ENCODE measurements around the gene CIPC.
A peak's percentile ranks its signal among the peaks of the same experiment; 100 is the strongest.

CIPC gene

DNA sequence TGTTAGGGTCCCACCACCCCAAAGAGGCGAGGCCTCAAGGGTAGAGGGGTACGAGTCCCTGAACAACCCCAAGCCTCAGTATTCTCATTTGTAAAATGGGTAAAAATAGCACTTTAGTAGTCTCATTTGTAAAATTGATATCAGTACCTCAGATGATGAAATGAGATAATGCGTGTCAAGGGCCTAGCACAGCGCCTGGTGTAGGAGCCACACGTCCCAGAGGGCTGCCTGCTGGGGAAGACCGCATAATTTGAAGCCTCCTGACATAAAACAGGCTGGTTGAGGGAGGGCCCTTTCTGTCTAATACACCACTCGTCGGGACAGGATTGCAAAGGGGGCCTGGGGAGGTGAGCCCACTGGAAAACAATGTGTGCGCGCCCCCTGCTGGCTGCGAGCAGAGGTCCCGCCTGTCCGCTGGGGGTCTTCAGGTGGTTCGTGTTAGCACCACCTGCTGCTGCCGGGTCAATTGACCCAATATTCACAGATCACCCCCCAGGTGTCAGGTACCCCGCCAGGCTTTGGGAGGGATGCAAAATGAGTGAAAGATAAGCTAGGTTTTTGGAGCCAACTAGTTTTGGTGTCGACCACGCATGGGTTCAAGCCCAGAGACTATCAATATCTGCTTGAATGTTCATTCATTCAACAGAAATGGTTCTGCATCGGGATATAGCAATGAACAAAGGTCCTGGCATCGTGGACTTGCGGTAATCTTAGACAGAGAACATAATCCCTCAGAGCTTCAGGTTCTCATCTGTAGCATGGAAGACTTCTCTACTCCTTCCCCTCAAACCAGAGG, 44.8 kb upstream of the CIPC start:
- H3K9me2 ChIP-seq (replicated peaks; ENCODE audit: insufficient read depth, low read length), result no peaks in the 10 kb centered on the region
- no peak overlapping the region for H2AFZ ChIP-seq (ENCODE audit: low read depth, low read length, severe bottlenecking)
- H3K27ac ChIP-seq (ENCODE audit: low read depth, low read length), result no peak overlapping the region
- H4K20me1 ChIP-seq (ENCODE audit: low read depth, low read length), result no peaks in the 10 kb centered on the region
- no peak for TF ChIP-seq EZH2phosphoT487 (conservative IDR thresholded peaks at IDR 0.05; ENCODE audit: low read length)
- TF ChIP-seq, protein P1, sequence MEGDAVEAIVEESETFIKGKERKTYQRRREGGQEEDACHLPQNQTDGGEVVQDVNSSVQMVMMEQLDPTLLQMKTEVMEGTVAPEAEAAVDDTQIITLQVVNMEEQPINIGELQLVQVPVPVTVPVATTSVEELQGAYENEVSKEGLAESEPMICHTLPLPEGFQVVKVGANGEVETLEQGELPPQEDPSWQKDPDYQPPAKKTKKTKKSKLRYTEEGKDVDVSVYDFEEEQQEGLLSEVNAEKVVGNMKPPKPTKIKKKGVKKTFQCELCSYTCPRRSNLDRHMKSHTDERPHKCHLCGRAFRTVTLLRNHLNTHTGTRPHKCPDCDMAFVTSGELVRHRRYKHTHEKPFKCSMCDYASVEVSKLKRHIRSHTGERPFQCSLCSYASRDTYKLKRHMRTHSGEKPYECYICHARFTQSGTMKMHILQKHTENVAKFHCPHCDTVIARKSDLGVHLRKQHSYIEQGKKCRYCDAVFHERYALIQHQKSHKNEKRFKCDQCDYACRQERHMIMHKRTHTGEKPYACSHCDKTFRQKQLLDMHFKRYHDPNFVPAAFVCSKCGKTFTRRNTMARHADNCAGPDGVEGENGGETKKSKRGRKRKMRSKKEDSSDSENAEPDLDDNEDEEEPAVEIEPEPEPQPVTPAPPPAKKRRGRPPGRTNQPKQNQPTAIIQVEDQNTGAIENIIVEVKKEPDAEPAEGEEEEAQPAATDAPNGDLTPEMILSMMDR (IDR thresholded peaks at IDR 0.05; ENCODE audit: insufficient read depth, low read length, poor library complexity, severe bottlenecking), result peak; percentile 96
- H3K9me3 ChIP-seq (ENCODE audit: insufficient read depth, low read length), result no peaks in the 10 kb centered on the region
- no peak overlapping the region for H3K4me2 ChIP-seq (ENCODE audit: low read depth, low read length, poor library complexity, severe bottlenecking)
- H3K4me3 ChIP-seq (ENCODE audit: insufficient read depth, low read length, poor library complexity, severe bottlenecking), result no peak overlapping the region
- H3K27me3 ChIP-seq (ENCODE audit: low read length), result no peaks in the 10 kb centered on the region
- no peak overlapping the region for H3K9ac ChIP-seq (ENCODE audit: low read length)
- no peaks in the 10 kb centered on the region for H3F3A ChIP-seq (ENCODE audit: insufficient read depth)
- H3K79me2 ChIP-seq (ENCODE audit: insufficient read depth, low read length), result no peaks in the 10 kb centered on the region
- no peaks in the 10 kb centered on the region for H3K36me3 ChIP-seq (ENCODE audit: low read length)

DNA sequence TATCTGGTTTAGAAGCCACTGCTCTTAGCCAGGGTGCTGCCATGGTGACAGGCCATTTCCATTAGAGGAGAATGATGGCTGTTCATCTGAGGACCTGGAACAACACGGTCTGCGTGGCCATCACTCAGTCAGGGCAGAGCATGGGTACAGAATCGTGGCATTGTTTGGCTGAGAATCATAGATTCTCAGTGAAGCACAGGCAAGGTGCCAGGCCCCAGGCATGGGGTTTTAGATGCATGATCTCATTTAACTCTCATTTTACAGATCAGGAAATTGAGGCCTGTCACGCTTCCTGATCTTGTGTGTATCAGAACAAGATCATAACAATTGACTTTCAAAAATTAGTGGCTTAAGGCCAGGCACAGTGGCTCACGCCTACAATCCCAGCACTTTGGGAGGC, 42.8 kb upstream of the CIPC start:
- Histone ChIP-seq H3K79me2 (ENCODE audit: insufficient read depth, low read length) (no peaks in the 10 kb centered on the region), H3K4me3 (ENCODE audit: insufficient read depth, low read length, poor library complexity, severe bottlenecking) (no peak overlapping the region), H3K4me2 (ENCODE audit: low read depth, low read length, poor library complexity, severe bottlenecking) (no peak overlapping the region), H3K9ac (ENCODE audit: low read length) (no peak overlapping the region), H3K27ac (ENCODE audit: low read depth, low read length) (no peak overlapping the region), H3K9me2 (replicated peaks; ENCODE audit: insufficient read depth, low read length) (no peaks in the 10 kb centered on the region), H4K20me1 (ENCODE audit: low read depth, low read length) (no peaks in the 10 kb centered on the region), H3K36me3 (ENCODE audit: low read length) (no peaks in the 10 kb centered on the region), H3K9me3 (ENCODE audit: insufficient read depth, low read length) (no peaks in the 10 kb centered on the region), H2AFZ (ENCODE audit: low read depth, low read length, severe bottlenecking) (no peak overlapping the region), H3K27me3 (ENCODE audit: low read length) (no peaks in the 10 kb centered on the region), H3F3A (ENCODE audit: insufficient read depth) (no peaks in the 10 kb centered on the region)
- TF ChIP-seq, protein P1 (IDR thresholded peaks at IDR 0.05; ENCODE audit: insufficient read depth, low read length, poor library complexity, severe bottlenecking), result no peak
- TF ChIP-seq EZH2phosphoT487 (conservative IDR thresholded peaks at IDR 0.05; ENCODE audit: low read length), result no peak

DNA sequence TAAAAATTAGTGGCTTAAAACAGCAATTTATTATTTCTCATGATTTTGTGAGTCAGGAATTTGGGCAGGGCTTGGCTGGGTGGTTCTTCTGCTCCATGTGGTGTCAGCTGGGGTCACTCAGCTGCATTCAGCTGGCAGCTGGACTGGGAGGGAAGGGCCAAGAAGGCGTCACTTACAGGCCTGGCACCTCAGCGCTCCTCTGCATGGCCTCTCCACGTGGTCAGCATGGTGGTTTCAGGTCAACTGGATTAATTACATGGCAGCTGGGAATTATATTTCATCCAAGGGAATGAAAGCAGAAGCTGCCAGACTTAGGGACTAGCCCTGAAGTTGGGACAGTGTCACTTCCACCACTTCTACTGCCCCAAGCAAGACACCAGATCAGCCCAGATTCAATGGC, 42.1 kb upstream of the CIPC start:
- Histone ChIP-seq H3K79me2 (ENCODE audit: insufficient read depth, low read length) (no peaks in the 10 kb centered on the region), H3K9me2 (replicated peaks; ENCODE audit: insufficient read depth, low read length) (no peaks in the 10 kb centered on the region), H3K27me3 (ENCODE audit: low read length) (no peaks in the 10 kb centered on the region), H3K36me3 (ENCODE audit: low read length) (no peaks in the 10 kb centered on the region), H3K27ac (ENCODE audit: low read depth, low read length) (no peak overlapping the region), H2AFZ (ENCODE audit: low read depth, low read length, severe bottlenecking) (no peak overlapping the region), H4K20me1 (ENCODE audit: low read depth, low read length) (no peaks in the 10 kb centered on the region), H3K4me2 (ENCODE audit: low read depth, low read length, poor library complexity, severe bottlenecking) (no peak overlapping the region), H3F3A (ENCODE audit: insufficient read depth) (no peaks in the 10 kb centered on the region), H3K9me3 (ENCODE audit: insufficient read depth, low read length) (no peaks in the 10 kb centered on the region), H3K4me3 (ENCODE audit: insufficient read depth, low read length, poor library complexity, severe bottlenecking) (no peak overlapping the region), H3K9ac (ENCODE audit: low read length) (no peak overlapping the region)
- TF ChIP-seq, protein P1 (IDR thresholded peaks at IDR 0.05; ENCODE audit: insufficient read depth, low read length, poor library complexity, severe bottlenecking), result no peak
- no peak for TF ChIP-seq EZH2phosphoT487 (conservative IDR thresholded peaks at IDR 0.05; ENCODE audit: low read length)

Measured in SU-DHL-6 (cell line).